ENCODE results near the gene ACTA2.
A peak's percentile ranks its signal among the peaks of the same experiment; 100 is the strongest.

The ACTA2 gene

GRCh38 chr10:88896994-88897853, 55.3 kb downstream of the ACTA2 start:
- Histone ChIP-seq H3K79me2 (ENCODE audit: control insufficient read depth, insufficient read depth, low read length, poor library complexity) (no peaks in the 10 kb centered on the region), H3K4me2 (ENCODE audit: low read length) (no peak overlapping the region), H4K8ac (ENCODE audit: low read depth, low read length) (no peak overlapping the region), H3K4me3 (ENCODE audit: low read depth, low read length) (no peak overlapping the region), H3K79me1 (ENCODE audit: low read length) (no peaks in the 10 kb centered on the region), H4K12ac (ENCODE audit: low read depth, low read length) (no peak overlapping the region), H3K4ac (ENCODE audit: low read depth, low read length) (no peak overlapping the region), H3K27ac (ENCODE audit: low read depth, low read length) (no peak overlapping the region), H3K18ac (ENCODE audit: low read length) (no peak overlapping the region), H3K36me3 (ENCODE audit: control insufficient read depth in 1 of 2, insufficient read depth in 2 of 2, low read length in 2 of 2) (no peaks in the 10 kb centered on the region), H2BK5ac (ENCODE audit: low read depth, low read length, poor library complexity) (no peak overlapping the region), H3K9me3 (ENCODE audit: insufficient read depth, low read depth, low read length) (no peaks in the 10 kb centered on the region), H2AFZ (ENCODE audit: insufficient read depth, low read length, poor library complexity) (no peak overlapping the region), H2BK12ac (ENCODE audit: low read length) (no peak overlapping the region), H3K23ac (ENCODE audit: low read length) (no peak overlapping the region), H3K14ac (ENCODE audit: low read length) (no peak overlapping the region), H4K91ac (ENCODE audit: low read depth, low read length) (no peak overlapping the region), H3K4me1 (ENCODE audit: control insufficient read depth in 1 of 2, insufficient read depth in 2 of 2, low read length in 2 of 2) (peaks cover 3 to 8% of the 10 kb centered on the region in 2 experiments), H2BK120ac (ENCODE audit: insufficient read depth, low read length, poor library complexity) (no peak overlapping the region), H3K27me3 (ENCODE audit: insufficient read depth, low read length) (no peaks in the 10 kb centered on the region), H2AK5ac (ENCODE audit: low read length) (no peak overlapping the region), H3K9ac (ENCODE audit: low read length) (no peak overlapping the region)
- DNase-seq: peak in 1 of 2 donors; percentile 52
- no CpG with 5 or more reads among the region's 8 CpGs for WGBS (ENCODE audit: extremely low coverage, insufficient coverage, insufficient read length)

- H2AFZ ChIP-seq (ENCODE audit: insufficient read depth, low read length, poor library complexity): no peak overlapping the region
- DNase-seq: peak; percentile 7 to 41
- H3K79me1 ChIP-seq (ENCODE audit: low read length): no peaks in the 10 kb centered on the region
- H3K27ac ChIP-seq (ENCODE audit: low read depth, low read length): no peak overlapping the region
- no peak overlapping the region for H3K4me3 ChIP-seq (ENCODE audit: low read depth, low read length)
- no peak overlapping the region for H3K4me2 ChIP-seq (ENCODE audit: low read length)
- no peaks in the 10 kb centered on the region for H3K36me3 ChIP-seq (ENCODE audit: control insufficient read depth in 1 of 2, insufficient read depth in 2 of 2, low read length in 2 of 2)
- H2AK5ac ChIP-seq (ENCODE audit: low read length): no peak overlapping the region
- no peaks in the 10 kb centered on the region for H3K27me3 ChIP-seq (ENCODE audit: insufficient read depth, low read length)
- H3K18ac ChIP-seq (ENCODE audit: low read length): no peak overlapping the region
- no peak overlapping the region for H2BK12ac ChIP-seq (ENCODE audit: low read length)
- H3K4ac ChIP-seq (ENCODE audit: low read depth, low read length): no peak overlapping the region
- no peak overlapping the region for H3K23ac ChIP-seq (ENCODE audit: low read length)
- no peak overlapping the region for H4K91ac ChIP-seq (ENCODE audit: low read depth, low read length)
- H3K9ac ChIP-seq (ENCODE audit: low read length): no peak overlapping the region
- peaks cover 3 to 8% of the 10 kb centered on the region in 2 experiments for H3K4me1 ChIP-seq (ENCODE audit: control insufficient read depth in 1 of 2, insufficient read depth in 2 of 2, low read length in 2 of 2)
- H4K12ac ChIP-seq (ENCODE audit: low read depth, low read length): no peak overlapping the region
- no CpG with 5 or more reads among the region's 4 CpGs for WGBS (ENCODE audit: extremely low coverage, insufficient coverage, insufficient read length)
- H2BK120ac ChIP-seq (ENCODE audit: insufficient read depth, low read length, poor library complexity): no peak overlapping the region
- no peak overlapping the region for H2BK5ac ChIP-seq (ENCODE audit: low read depth, low read length, poor library complexity)
- H3K79me2 ChIP-seq (ENCODE audit: control insufficient read depth, insufficient read depth, low read length, poor library complexity): no peaks in the 10 kb centered on the region
- H4K8ac ChIP-seq (ENCODE audit: low read depth, low read length): no peak overlapping the region
- no peaks in the 10 kb centered on the region for H3K9me3 ChIP-seq (ENCODE audit: insufficient read depth, low read depth, low read length)
- H3K14ac ChIP-seq (ENCODE audit: low read length): no peak overlapping the region
Measured at GRCh38 chr10:88896372-88896993, 56.1 kb downstream of the ACTA2 start.

GRCh38 chr10:88895250-88895649, 57.3 kb downstream of the ACTA2 start:
- Histone ChIP-seq H3K18ac (ENCODE audit: low read length) (no peak overlapping the region), H3K4ac (ENCODE audit: low read depth, low read length) (no peak overlapping the region), H2BK5ac (ENCODE audit: low read depth, low read length, poor library complexity) (no peak overlapping the region), H4K8ac (ENCODE audit: low read depth, low read length) (no peak overlapping the region), H3K4me1 (ENCODE audit: control insufficient read depth in 1 of 2, insufficient read depth in 2 of 2, low read length in 2 of 2) (peaks cover 3 to 8% of the 10 kb centered on the region in 2 experiments), H3K23ac (ENCODE audit: low read length) (no peak overlapping the region), H3K14ac (ENCODE audit: low read length) (no peak overlapping the region), H3K79me1 (ENCODE audit: low read length) (no peaks in the 10 kb centered on the region), H3K27me3 (ENCODE audit: insufficient read depth, low read length) (no peaks in the 10 kb centered on the region), H3K4me2 (ENCODE audit: low read length) (no peak overlapping the region), H3K9me3 (ENCODE audit: insufficient read depth, low read depth, low read length) (no peaks in the 10 kb centered on the region), H2BK120ac (ENCODE audit: insufficient read depth, low read length, poor library complexity) (no peak overlapping the region), H4K12ac (ENCODE audit: low read depth, low read length) (no peak overlapping the region), H3K4me3 (ENCODE audit: low read depth, low read length) (no peak overlapping the region), H2AK5ac (ENCODE audit: low read length) (no peak overlapping the region), H2BK12ac (ENCODE audit: low read length) (no peak overlapping the region), H3K79me2 (ENCODE audit: control insufficient read depth, insufficient read depth, low read length, poor library complexity) (no peaks in the 10 kb centered on the region), H3K27ac (ENCODE audit: low read depth, low read length) (no peak overlapping the region), H2AFZ (ENCODE audit: insufficient read depth, low read length, poor library complexity) (no peak overlapping the region), H3K36me3 (ENCODE audit: control insufficient read depth in 1 of 2, insufficient read depth in 2 of 2, low read length in 2 of 2) (no peaks in the 10 kb centered on the region), H3K9ac (ENCODE audit: low read length) (no peak overlapping the region), H4K91ac (ENCODE audit: low read depth, low read length) (no peak overlapping the region)
- WGBS (ENCODE audit: extremely low coverage, insufficient coverage, insufficient read length): no CpG with 5 or more reads among the region's 1 CpG
- DNase-seq: no peak

- Histone ChIP-seq H2BK12ac (ENCODE audit: low read length) (no peak overlapping the region), H3K9me3 (ENCODE audit: insufficient read depth, low read depth, low read length) (no peaks in the 10 kb centered on the region), H3K79me1 (ENCODE audit: low read length) (no peaks in the 10 kb centered on the region), H4K91ac (ENCODE audit: low read depth, low read length) (no peak overlapping the region), H2BK120ac (ENCODE audit: insufficient read depth, low read length, poor library complexity) (no peak overlapping the region), H3K4me1 (ENCODE audit: control insufficient read depth in 1 of 2, insufficient read depth in 2 of 2, low read length in 2 of 2) (peaks cover 3 to 8% of the 10 kb centered on the region in 2 experiments), H3K4ac (ENCODE audit: low read depth, low read length) (no peak overlapping the region), H2BK5ac (ENCODE audit: low read depth, low read length, poor library complexity) (no peak overlapping the region), H3K27me3 (ENCODE audit: insufficient read depth, low read length) (no peaks in the 10 kb centered on the region), H3K9ac (ENCODE audit: low read length) (no peak overlapping the region), H4K8ac (ENCODE audit: low read depth, low read length) (no peak overlapping the region), H3K27ac (ENCODE audit: low read depth, low read length) (no peak overlapping the region), H3K79me2 (ENCODE audit: control insufficient read depth, insufficient read depth, low read length, poor library complexity) (no peaks in the 10 kb centered on the region), H3K36me3 (ENCODE audit: control insufficient read depth in 1 of 2, insufficient read depth in 2 of 2, low read length in 2 of 2) (no peaks in the 10 kb centered on the region), H3K23ac (ENCODE audit: low read length) (no peak overlapping the region), H3K18ac (ENCODE audit: low read length) (no peak overlapping the region), H3K14ac (ENCODE audit: low read length) (no peak overlapping the region), H2AFZ (ENCODE audit: insufficient read depth, low read length, poor library complexity) (no peak overlapping the region), H4K12ac (ENCODE audit: low read depth, low read length) (no peak overlapping the region), H2AK5ac (ENCODE audit: low read length) (no peak overlapping the region), H3K4me2 (ENCODE audit: low read length) (no peak overlapping the region), H3K4me3 (ENCODE audit: low read depth, low read length) (no peak overlapping the region)
- no CpG with 5 or more reads among the region's 3 CpGs for WGBS (ENCODE audit: extremely low coverage, insufficient coverage, insufficient read length)
- no peak for DNase-seq
Measured at GRCh38 chr10:88893611-88894010, 59.0 kb downstream of the ACTA2 start.

Data from trophoblast cell (in vitro differentiated cells and primary cell).